Adrenal gland (tissue), 12 donors: Measurements from ENCODE around the gene PRKCA. TPM values are rescaled to one million over a fixed set of nuclear protein-coding genes. Genes with fewer than 3 reads are reported as not detected.

ENCODE experiments used
- DNase-seq, 7 donors: peaks; one replicate each; pipeline ENCODE4 v3.0.0-alpha.2; 2019 to 2020
- H3K27ac ChIP-seq, 5 donors: fragments of 200-600 bp; sonication (generic) in 4 of 5; 1 replicate in 3 of 5; 2 replicates in 2 of 5; pipeline versions ENCODE4 v1.5.1 to v1.8.0; 2016 to 2020; ENCODE audit warnings: mild to moderate bottlenecking in 1 of 5
- H3K27me3 ChIP-seq: fragments of 200-600 bp; 2 replicates; pipeline ENCODE4 v1.8.0; 2021
- H3K36me3 ChIP-seq, 2 donors: fragments of 200-600 bp; replicated peaks in 1 of 2; 1 replicate in 1 of 2; 2 replicates in 1 of 2; pipeline versions ENCODE4 v1.5.1 to v1.8.0; 2018 to 2022
- H3K4me1 ChIP-seq, 2 donors: fragments of 200-600 bp; replicated peaks in 1 of 2; 1 replicate in 1 of 2; 2 replicates in 1 of 2; pipeline versions ENCODE4 v1.5.1 to v1.8.0; 2018 to 2021
- H3K4me3 ChIP-seq, 4 donors: fragments of 200-600 bp; sonication (generic) in 3 of 4; one replicate each; pipeline ENCODE4 v1.5.1; 2016 to 2018
- H3K9me3 ChIP-seq, 3 donors: fragments of 200-600 bp; sonication (generic) in 1 of 3; replicated peaks in 1 of 3; 1 replicate in 2 of 3; 2 replicates in 1 of 3; pipeline versions ENCODE4 v1.5.1 to v1.8.0; 2016 to 2021
- CTCF ChIP-seq, 6 experiments: fragments of 450-650 bp in 4 of 6; fragments of 200-600 bp in 2 of 6; sonication (generic) in 1 of 6; IDR thresholded peaks; 1 replicate in 5 of 6; 2 replicates in 1 of 6; pipeline versions ENCODE4 v1.5.1 to v1.8.0; 2016 to 2021; ENCODE audit warnings: antibody characterized with exemption in 6 of 6, mild to moderate bottlenecking in 2 of 6, moderate library complexity in 1 of 6
- POLR2A ChIP-seq, 2 donors: fragments of 450-650 bp; IDR thresholded peaks; one replicate each; pipeline ENCODE4 v1.6.1; 2017; ENCODE audit warnings: antibody characterized with exemption in 2 of 2, mild to moderate bottlenecking in 2 of 2, moderate library complexity in 1 of 2
- WGBS, 4 donors: extraction: QIAGEN DNeasy Blood & Tissue Kit in 2 of 4; methylation state at CpG; one replicate each; pipeline versions ENCODE4 v1.1.5 to v1.1.7; 2013 to 2017; 5-methylcytosine and 5-hydroxymethylcytosine counted together
- intact Hi-C, 2 donors: fragments of 100-400 bp; cut with DNase I; formaldehyde crosslinking; loops; one replicate each; pipeline versions ENCODE4 v1.14.1 to v1.15.0; 2022 to 2023
- polyA plus RNA-seq, 3 donors: library from polyadenylated mRNA; stranded (reverse); fragments of 200-250 nt in 2 of 3; fragments of 350-450 nt in 1 of 3; fragmentation: Illumina TruSeq in 1 of 3; extraction: RNeasy Lipid Tissue Mini Kit (QIAGEN cat#74804) in 1 of 3; gene quantifications; one replicate each; pipeline ENCODE4 v1.2.3, GENCODE V29; 2013 to 2014
- total RNA-seq, 9 donors: library from RNA; depleted of rRNA in 4 of 9; stranded (reverse); fragments of >200 nt in 4 of 9; fragments of 120-200 nt in 1 of 9; fragmentation: NEBNext Ultra II Directional in 1 of 9; extraction: Animal tissue kit (Norgen Biotek cat#: 25700) in 1 of 9; gene quantifications; one replicate each; pipeline versions ENCODE4 v1.1.0 to v1.2.4, GENCODE V29; 2013 to 2023
- donor health status: healthy with polysubstance abuse.
- donor health status: Bipolar disorder and iron deficiency.
- donor health status: DM: yes; HTN: yes; CAD: no.
- donor health status: DM: no; HTN: no; CAD: no.
- donor health status: DM: no; HTN: no; CAD: no.
- donor health status: DM: yes; HTN: yes; CAD: no.

PRKCA gene
- total and polyA plus RNA-seq, 12 donors = 15.1 to 202 (median 84.1) TPM

GRCh38 chr17:66372182-66372581, 69.8 kb downstream of the PRKCA start:
- Histone ChIP-seq H3K36me3 (no peaks in the 10 kb centered on the region), H3K4me3 (no peak overlapping the region), H3K27ac (no peak overlapping the region), H3K9me3 (no peaks in the 10 kb centered on the region), H3K4me1 (peaks cover 0 to 21% of the 10 kb centered on the region in 2 donors), H3K27me3 (no peaks in the 10 kb centered on the region)
- TF ChIP-seq CTCF (IDR thresholded peaks at IDR 0.05) (no peak), POLR2A (IDR thresholded peaks at IDR 0.05) (no peak)
- intact Hi-C loops = no loop called here
- 95 to 97% (median 96%) methylated on average over 5 of the region's 5 CpGs for WGBS, 4 donors
- DNase-seq = no peak

GRCh38 chr17:66373079-66373478, 70.7 kb downstream of the PRKCA start:
- TF ChIP-seq CTCF (IDR thresholded peaks at IDR 0.05) = no peak
- TF ChIP-seq POLR2A (IDR thresholded peaks at IDR 0.05) = no peak
- Histone ChIP-seq H3K27me3 (no peaks in the 10 kb centered on the region), H3K27ac (no peak overlapping the region), H3K4me3 (no peak overlapping the region), H3K4me1 (peaks cover 0 to 21% of the 10 kb centered on the region in 2 donors), H3K9me3 (no peaks in the 10 kb centered on the region), H3K36me3 (no peaks in the 10 kb centered on the region)
- WGBS, 4 donors = 87 to 99% (median 95%) methylated on average over 3 of the region's 3 CpGs
- no peak for DNase-seq
- intact Hi-C loops = no loop called here

GRCh38 chr17:66373944-66374817, 71.8 kb downstream of the PRKCA start:
- Histone ChIP-seq H3K27me3 (no peaks in the 10 kb centered on the region), H3K4me3 (no peak overlapping the region), H3K4me1 (peaks cover 0 to 21% of the 10 kb centered on the region in 2 donors), H3K27ac (no peak overlapping the region), H3K9me3 (no peaks in the 10 kb centered on the region), H3K36me3 (no peaks in the 10 kb centered on the region)
- intact Hi-C loops = no loop called here
- 73 to 82% (median 74%) methylated on average over 8 to 18 of the region's 18 CpGs for WGBS, 4 donors
- TF ChIP-seq POLR2A (IDR thresholded peaks at IDR 0.05) (no peak), CTCF (IDR thresholded peaks at IDR 0.05) (no peak)
- DNase-seq = peak in 5 of 7 donors; percentile 16 to 67 (median 41)

- no peak overlapping the region for H3K27ac ChIP-seq
- no peaks in the 10 kb centered on the region for H3K36me3 ChIP-seq
- H3K9me3 ChIP-seq = no peaks in the 10 kb centered on the region
- no peak overlapping the region for H3K4me3 ChIP-seq
- no peak for TF ChIP-seq POLR2A (IDR thresholded peaks at IDR 0.05)
- TF ChIP-seq CTCF (IDR thresholded peaks at IDR 0.05) = no peak
- intact Hi-C loops = no loop called here
- peaks cover 5 to 27% of the 10 kb centered on the region in 2 donors for H3K4me1 ChIP-seq
- no peak for DNase-seq
- no peaks in the 10 kb centered on the region for H3K27me3 ChIP-seq
- 85 to 92% (median 90%) methylated on average over 8 of the region's 8 CpGs for WGBS, 4 donors
Observed at GRCh38 chr17:66375121-66375520, 72.7 kb downstream of the PRKCA start.
